Activated naive CD4-positive, alpha-beta T cell treated with anti-CD3 and anti-CD28 coated beads for 36 hours (primary cell): ENCODE measurements around the gene FOS. TPM values are rescaled to one million over a fixed set of nuclear protein-coding genes. Genes with fewer than 3 reads are reported as not detected.
A peak's percentile ranks its signal among the peaks of the same experiment; 100 is the strongest.

Experiments used
- CTCF ChIA-PET: fragments of 350-600 bp; sonication (Branson Sonifier 250); formaldehyde crosslinking; loops from one replicate; lab custom pipeline; 2021; ENCODE audit warnings: antibody characterized with exemption; lab: Charles Lee
- DNase-seq: peaks from one replicate; pipeline ENCODE4 v3.0.0-alpha.2; 2020
- H3K27ac Mint-ChIP-seq: one replicate; pipeline ENCODE4 v1.8.0; 2021; ENCODE audit warnings: mild to moderate bottlenecking, mixed read lengths
- H3K27me3 Mint-ChIP-seq: one replicate; pipeline ENCODE4 v1.8.0; 2021; ENCODE audit warnings: low read depth, mixed read lengths
- H3K36me3 Mint-ChIP-seq: one replicate; pipeline ENCODE4 v1.8.0; 2021; ENCODE audit warnings: low read depth, mixed read lengths
- H3K4me1 Mint-ChIP-seq: one replicate; pipeline ENCODE4 v1.8.0; 2021; ENCODE audit warnings: low read depth, mixed read lengths
- H3K4me3 Mint-ChIP-seq: one replicate; pipeline ENCODE4 v1.8.0; 2021; ENCODE audit warnings: mild to moderate bottlenecking, moderate library complexity, mixed read lengths
- H3K9me3 Mint-ChIP-seq: one replicate; pipeline ENCODE4 v1.8.0; 2021; ENCODE audit warnings: mixed read lengths
- intact Hi-C: fragments of 100-400 bp; cut with micrococcal nuclease; formaldehyde crosslinking; loops from one replicate; pipeline ENCODE4 v1.15.1; 2023
- total RNA-seq, 2 experiments: library from RNA; stranded (reverse); gene quantifications; one replicate each; pipeline ENCODE4 v1.2.3, GENCODE V29; 2021

The FOS gene
- total RNA-seq, 2 experiments from 2014 or later, result 34.5 to 35.7 TPM

- no peak overlapping the region for H3K27ac Mint-ChIP-seq
- CTCF ChIA-PET, result interaction anchor here (0.5 to 1.5 kb wide), 6 partner anchors 9 to 669 kb away, joined by 3 to 7 read pairs (median 4); no protein-coding TSS in a partner anchor
- H3K27me3 Mint-ChIP-seq, result no peaks in the 10 kb centered on the region
- H3K9me3 Mint-ChIP-seq, result no peaks in the 10 kb centered on the region
- peaks cover 5% of the 10 kb centered on the region for H3K4me1 Mint-ChIP-seq
- H3K36me3 Mint-ChIP-seq, result no peaks in the 10 kb centered on the region
- DNase-seq, result no peak
- H3K4me3 Mint-ChIP-seq, result no peak overlapping the region
- intact Hi-C loops, result no loop called here
Observed at GRCh38 chr14:75238756-75239455, 39.7 kb upstream of the FOS start.

- no peaks in the 10 kb centered on the region for H3K36me3 Mint-ChIP-seq
- H3K9me3 Mint-ChIP-seq, result no peaks in the 10 kb centered on the region
- H3K4me3 Mint-ChIP-seq, result no peak overlapping the region
- H3K27ac Mint-ChIP-seq, result no peak overlapping the region
- intact Hi-C loops, result no loop called here
- no peaks in the 10 kb centered on the region for H3K4me1 Mint-ChIP-seq
- DNase-seq, result no peak
- no peaks in the 10 kb centered on the region for H3K27me3 Mint-ChIP-seq
- CTCF ChIA-PET, result interaction anchor here (0.6 kb wide), 1 partner anchor 18 kb away, joined by 3 read pairs; no protein-coding TSS in a partner anchor
Observed at GRCh38 chr14:75240781-75241180, 37.8 kb upstream of the FOS start.

- Mint-ChIP-seq H3K36me3 (no peaks in the 10 kb centered on the region), H3K27me3 (no peaks in the 10 kb centered on the region), H3K4me1 (peaks cover 16% of the 10 kb centered on the region), H3K27ac (no peak overlapping the region), H3K9me3 (no peaks in the 10 kb centered on the region), H3K4me3 (no peak overlapping the region)
- intact Hi-C loops, result no loop called here
- CTCF ChIA-PET, result interaction anchor here (0.5 kb wide), 1 partner anchor 319 kb away, joined by 3 read pairs; no protein-coding TSS in a partner anchor
- DNase-seq, result no peak
Observed at GRCh38 chr14:75242546-75243273, 35.9 kb upstream of the FOS start.

GRCh38 chr14:75244121-75244520, 34.5 kb upstream of the FOS start:
- no peaks in the 10 kb centered on the region for H3K27me3 Mint-ChIP-seq
- CTCF ChIA-PET, result interaction anchor here (1.2 kb wide), 1 partner anchor 204 kb away, joined by 3 read pairs; no protein-coding TSS in a partner anchor
- no peak overlapping the region for H3K4me3 Mint-ChIP-seq
- no peak overlapping the region for H3K27ac Mint-ChIP-seq
- no peak for DNase-seq
- H3K36me3 Mint-ChIP-seq, result no peaks in the 10 kb centered on the region
- peaks cover 29% of the 10 kb centered on the region for H3K4me1 Mint-ChIP-seq
- no peaks in the 10 kb centered on the region for H3K9me3 Mint-ChIP-seq
- intact Hi-C loops, result no loop called here

GRCh38 chr14:75246546-75247285, 31.9 kb upstream of the FOS start:
- CTCF ChIA-PET, result interaction anchor here (0.7 to 1.0 kb wide), 2 partner anchors 8 to 49 kb away, joined by 4 to 7 read pairs; no protein-coding TSS in a partner anchor
- peaks cover 47% of the 10 kb centered on the region for H3K4me1 Mint-ChIP-seq
- no peaks in the 10 kb centered on the region for H3K36me3 Mint-ChIP-seq
- H3K9me3 Mint-ChIP-seq, result no peaks in the 10 kb centered on the region
- no peak overlapping the region for H3K27ac Mint-ChIP-seq
- no peak overlapping the region for H3K4me3 Mint-ChIP-seq
- no peak for DNase-seq
- no peaks in the 10 kb centered on the region for H3K27me3 Mint-ChIP-seq
- intact Hi-C loops, result loop anchor here (1.0 to 5.0 kb wide), 7 partner anchors 16 to 628 kb away; partner anchors contain the start of gene BATF

GRCh38 chr14:75247286-75247922, 31.2 kb upstream of the FOS start:
- no peaks in the 10 kb centered on the region for H3K9me3 Mint-ChIP-seq
- DNase-seq, result peak; percentile 84
- CTCF ChIA-PET, result interaction anchor here (0.7 to 1.0 kb wide), 2 partner anchors 9 to 48 kb away, joined by 4 to 7 read pairs; no protein-coding TSS in a partner anchor
- intact Hi-C loops, result loop anchor here (1.0 to 5.0 kb wide), 7 partner anchors 17 to 629 kb away; partner anchors contain the start of gene BATF
- peak overlapping the region; percentile 17 for H3K4me3 Mint-ChIP-seq
- no peaks in the 10 kb centered on the region for H3K36me3 Mint-ChIP-seq
- no peaks in the 10 kb centered on the region for H3K27me3 Mint-ChIP-seq
- H3K27ac Mint-ChIP-seq, result peak overlapping the region; percentile 17
- H3K4me1 Mint-ChIP-seq, result peaks cover 51% of the 10 kb centered on the region

- Mint-ChIP-seq H3K4me1 (peaks cover 51% of the 10 kb centered on the region), H3K36me3 (no peaks in the 10 kb centered on the region), H3K9me3 (no peaks in the 10 kb centered on the region), H3K4me3 (peak overlapping the region; percentile 17), H3K27me3 (no peaks in the 10 kb centered on the region), H3K27ac (peak overlapping the region; percentile 17)
- DNase-seq, result no peak
- intact Hi-C loops, result loop anchor here (1.0 to 5.0 kb wide), 8 partner anchors 18 to 629 kb away; partner anchors contain the start of gene BATF
- CTCF ChIA-PET, result interaction anchor here (1.0 to 1.6 kb wide), 2 partner anchors 10 to 11 kb away, joined by 5 to 7 read pairs; no protein-coding TSS in a partner anchor
Observed at GRCh38 chr14:75247939-75248338, 30.7 kb upstream of the FOS start.

GRCh38 chr14:75249251-75249957, 29.2 kb upstream of the FOS start:
- H3K36me3 Mint-ChIP-seq, result no peaks in the 10 kb centered on the region
- peak overlapping the region; percentile 66 for H3K27ac Mint-ChIP-seq
- peak; percentile 90 for DNase-seq
- no peaks in the 10 kb centered on the region for H3K27me3 Mint-ChIP-seq
- CTCF ChIA-PET, result interaction anchor here (0.5 to 1.6 kb wide), 3 partner anchors 9 to 142 kb away, joined by 3 to 6 read pairs (median 5); no protein-coding TSS in a partner anchor
- no peak overlapping the region for H3K4me3 Mint-ChIP-seq
- intact Hi-C loops, result loop anchor here (1.0 to 5.0 kb wide), 9 partner anchors 10 to 486 kb away; partner anchors contain the start of genes BATF, FOS, TMED10 and YLPM1
- H3K4me1 Mint-ChIP-seq, result peaks cover 54% of the 10 kb centered on the region
- H3K9me3 Mint-ChIP-seq, result no peaks in the 10 kb centered on the region

GRCh38 chr14:75249958-75250336, 28.7 kb upstream of the FOS start:
- DNase-seq, result no peak
- peak overlapping the region; percentile 66 for H3K27ac Mint-ChIP-seq
- no peaks in the 10 kb centered on the region for H3K9me3 Mint-ChIP-seq
- H3K4me1 Mint-ChIP-seq, result peaks cover 54% of the 10 kb centered on the region
- intact Hi-C loops, result loop anchor here (1.0 to 5.0 kb wide), 9 partner anchors 9 to 487 kb away; partner anchors contain the start of genes BATF, FOS, TMED10 and YLPM1
- H3K27me3 Mint-ChIP-seq, result no peaks in the 10 kb centered on the region
- CTCF ChIA-PET, result interaction anchor here (0.5 to 1.1 kb wide), 4 partner anchors 9 to 142 kb away, joined by 3 to 6 read pairs (median 3); no protein-coding TSS in a partner anchor
- no peak overlapping the region for H3K4me3 Mint-ChIP-seq
- no peaks in the 10 kb centered on the region for H3K36me3 Mint-ChIP-seq

- no peaks in the 10 kb centered on the region for H3K27me3 Mint-ChIP-seq
- no peak for DNase-seq
- CTCF ChIA-PET, result interaction anchor here (0.7 to 1.1 kb wide), 3 partner anchors 20 to 89 kb away, joined by 3 to 4 read pairs (median 3); no protein-coding TSS in a partner anchor
- peaks cover 54% of the 10 kb centered on the region for H3K4me1 Mint-ChIP-seq
- H3K4me3 Mint-ChIP-seq, result no peak overlapping the region
- no peaks in the 10 kb centered on the region for H3K9me3 Mint-ChIP-seq
- no peak overlapping the region for H3K27ac Mint-ChIP-seq
- intact Hi-C loops, result no loop called here
- no peaks in the 10 kb centered on the region for H3K36me3 Mint-ChIP-seq
Observed at GRCh38 chr14:75250800-75251199, 27.8 kb upstream of the FOS start.
